ENCODE data around the gene TMC5.
"Not testable (repeated sequence)": the region's sequence is repeated elsewhere in the genome, so short reads cannot be mapped to it uniquely, and the experiment has no call there.

Gene TMC5

DNA sequence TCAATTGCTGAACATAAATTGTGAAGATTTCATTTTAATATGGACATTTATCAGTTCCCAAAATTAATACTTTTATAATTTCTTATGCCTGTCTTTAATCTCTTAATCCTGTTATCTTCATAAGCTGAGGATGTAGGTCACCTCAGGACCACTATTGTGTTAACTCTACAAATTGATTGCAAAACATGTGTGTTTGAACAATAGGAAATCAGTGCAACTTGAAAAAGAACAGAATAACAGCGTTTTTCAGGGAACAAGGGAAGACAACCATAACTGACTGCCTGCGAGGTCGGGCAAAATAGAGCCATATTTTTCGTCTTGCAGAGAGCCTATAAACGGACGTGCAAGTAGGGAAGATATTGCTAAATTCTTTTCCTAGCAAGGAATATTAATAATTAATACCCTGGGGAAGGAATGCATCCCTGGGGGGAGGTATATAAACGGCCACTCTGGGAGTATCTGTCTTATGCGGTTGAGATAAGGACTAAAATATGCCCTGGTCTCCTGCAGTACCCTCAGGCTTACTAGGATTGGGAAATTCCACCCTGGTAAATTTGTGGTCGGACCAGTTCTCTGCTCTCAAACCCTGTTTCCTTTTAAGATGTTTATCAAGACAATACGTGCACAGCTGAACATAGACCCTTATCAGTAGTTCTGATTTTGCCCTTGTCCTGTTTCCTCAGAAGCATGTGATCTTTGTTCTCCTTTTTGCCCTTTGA is 125.8 kb downstream of the TMC5 start:
- not testable (repeated sequence) for H3K27me3 Mint-ChIP-seq, H3K4me3 Mint-ChIP-seq, H3K27ac Mint-ChIP-seq

DNA sequence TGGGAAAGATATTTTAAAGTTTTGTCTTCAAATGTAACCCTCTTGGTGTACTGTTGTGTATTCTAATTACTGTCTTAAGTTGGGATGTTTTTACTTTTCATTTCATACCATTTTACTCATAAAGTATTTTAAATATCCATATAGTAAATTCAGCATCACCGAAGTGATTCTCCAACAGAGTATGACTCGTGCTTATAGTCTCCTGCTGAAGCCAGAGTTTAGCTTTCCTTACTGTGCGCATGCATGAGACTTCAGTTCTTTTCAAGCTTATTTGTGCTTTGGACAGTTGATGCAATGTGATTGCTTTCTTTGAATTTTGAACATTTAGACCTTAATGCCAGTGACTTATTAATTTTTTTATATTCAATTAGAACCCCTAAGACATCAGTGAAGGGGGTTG is 130.5 kb downstream of the TMC5 start:
- Mint-ChIP-seq H3K9me3 (no peaks in the 10 kb centered on the region), H3K36me3 (ENCODE audit: low read depth) (peaks cover 60% of the 10 kb centered on the region), H3K27me3 (no peaks in the 10 kb centered on the region), H3K4me1 (ENCODE audit: low read depth) (no peaks in the 10 kb centered on the region), H3K27ac (no peak overlapping the region), H3K4me3 (no peak overlapping the region)

More for the DNA sequence above, 125.8 kb downstream of the TMC5 start:
- H3K36me3 Mint-ChIP-seq (ENCODE audit: low read depth): peaks cover 65% of the 10 kb centered on the region
- not testable (repeated sequence) for H3K9me3 Mint-ChIP-seq; H3K4me1 Mint-ChIP-seq (ENCODE audit: low read depth)

Data from stimulated activated naive CD8-positive, alpha-beta T cell treated with anti-CD3 and anti-CD28 coated beads, Interleukin-15, Interleukin-2, amounts not matched to agents 100 ng/mL and 50 ng/mL, for 24 hours (primary cell).